WTC11 (cell line): ENCODE results near the gene TNS4. TPM values are rescaled to one million over a fixed set of nuclear protein-coding genes. Genes with fewer than 3 reads are reported as not detected.

Source experiments
- ATAC-seq: fragments of 200-7000 bp; cut with Tn5 transposase; 2 replicates; pipeline ENCODE4 v1.10.0; 2021; ENCODE audit warnings: mild to moderate bottlenecking, moderate library complexity
- CTCF ChIA-PET: fragments of 300-600 bp; sonication (Branson Sonifier 250); formaldehyde crosslinking; loops from one replicate; lab custom pipeline; 2021; ENCODE audit warnings: antibody characterized with exemption; lab: Charles Lee
- POLR2A ChIA-PET: fragments of 350-600 bp; sonication (Branson Sonifier 250); formaldehyde crosslinking; loops from one replicate; lab custom pipeline; 2021; ENCODE audit warnings: antibody characterized with exemption; lab: Charles Lee
- DNase-seq: peaks from one replicate; pipeline ENCODE4 v3.0.0; 2021; ENCODE audit warnings: low spot score
- H3K27ac Mint-ChIP-seq: 2 replicates; pipeline ENCODE4 v1.8.0; 2021; ENCODE audit warnings: mixed read lengths
- H3K27me3 Mint-ChIP-seq: 2 replicates; pipeline ENCODE4 v1.8.0; 2021; ENCODE audit warnings: low read depth, mild to moderate bottlenecking, moderate library complexity, mixed read lengths
- H3K36me3 Mint-ChIP-seq: 2 replicates; pipeline ENCODE4 v1.8.0; 2021; ENCODE audit warnings: mixed read lengths
- H3K4me1 Mint-ChIP-seq: 2 replicates; pipeline ENCODE4 v1.8.0; 2022; ENCODE audit warnings: mixed read lengths
- H3K4me3 Mint-ChIP-seq: 2 replicates; pipeline ENCODE4 v1.8.0; 2021; ENCODE audit warnings: mild to moderate bottlenecking, moderate library complexity, mixed read lengths
- H3K9me3 Mint-ChIP-seq: 2 replicates; pipeline ENCODE4 v1.8.0; 2021; ENCODE audit warnings: mixed read lengths
- ETV6 ChIP-seq: sonication (generic); formaldehyde crosslinking; IDR thresholded peaks from 2 replicates; pipeline ENCODE4 v1.8.1; 2022; ENCODE audit warnings: mild to moderate bottlenecking, missing genetic modification reagents
- FOXK1 ChIP-seq: sonication (generic); formaldehyde crosslinking; IDR thresholded peaks from 2 replicates; pipeline ENCODE4 v1.8.0; 2022; ENCODE audit warnings: mild to moderate bottlenecking, moderate library complexity, missing genetic modification reagents
- FOXP1 ChIP-seq: sonication (generic); formaldehyde crosslinking; IDR thresholded peaks from 2 replicates; pipeline ENCODE4 v1.8.0; 2022; ENCODE audit warnings: missing genetic modification reagents, mild to moderate bottlenecking, moderate library complexity, borderline replicate concordance
- GABPB1 ChIP-seq: sonication (generic); formaldehyde crosslinking; IDR thresholded peaks from 2 replicates; pipeline ENCODE4 v1.8.1; 2023; ENCODE audit warnings: mild to moderate bottlenecking, missing genetic modification reagents
- GRHL2 ChIP-seq: fragments of 250-450 bp; sonication (Bioruptor Pico); IDR thresholded peaks from 2 replicates; pipeline ENCODE4 v1.8.0; 2022; ENCODE audit warnings: mild to moderate bottlenecking, moderate library complexity; ENCODE audit not compliant: insufficient replicate concordance, severe bottlenecking
- HMGA2 ChIP-seq: fragments of 250-450 bp; sonication (Bioruptor Pico); IDR thresholded peaks from 2 replicates; pipeline ENCODE4 v1.4.0; 2021; ENCODE audit warnings: mild to moderate bottlenecking, moderate library complexity
- IRF2 ChIP-seq: sonication (generic); formaldehyde crosslinking; IDR thresholded peaks from 2 replicates; pipeline ENCODE4 v1.8.0; 2022; ENCODE audit warnings: low read depth, missing genetic modification reagents, borderline replicate concordance
- MXD4 ChIP-seq: fragments of 250-450 bp; sonication (Bioruptor Pico); IDR thresholded peaks from 2 replicates; pipeline ENCODE4 v1.8.0; 2021; ENCODE audit warnings: mild to moderate bottlenecking, moderate library complexity, borderline replicate concordance
- MYBL2 ChIP-seq: sonication (generic); formaldehyde crosslinking; IDR thresholded peaks from 2 replicates; pipeline ENCODE4 v1.8.1; 2023; ENCODE audit warnings: mild to moderate bottlenecking, moderate library complexity, missing genetic modification reagents
- NR1H2 ChIP-seq: sonication (generic); formaldehyde crosslinking; IDR thresholded peaks from 2 replicates; pipeline ENCODE4 v1.9.0; 2021; ENCODE audit warnings: mild to moderate bottlenecking, moderate library complexity, missing genetic modification reagents
- NR2C2 ChIP-seq: sonication (generic); formaldehyde crosslinking; IDR thresholded peaks from 2 replicates; pipeline ENCODE4 v1.8.0; 2022; ENCODE audit warnings: mild to moderate bottlenecking, missing genetic modification reagents
- SMAD4 ChIP-seq: sonication (generic); formaldehyde crosslinking; IDR thresholded peaks from 2 replicates; pipeline ENCODE4 v1.8.0; 2022; ENCODE audit warnings: mild to moderate bottlenecking, missing genetic modification reagents
- SP1 ChIP-seq: sonication (generic); formaldehyde crosslinking; conservative IDR thresholded peaks from 2 replicates; pipeline ENCODE4 v1.8.1; 2022; ENCODE audit warnings: missing genetic modification reagents
- ZNF317 ChIP-seq: sonication (generic); formaldehyde crosslinking; IDR thresholded peaks from 2 replicates; pipeline ENCODE4 v1.8.1; 2023; ENCODE audit warnings: low read depth, mild to moderate bottlenecking, moderate library complexity, missing genetic modification reagents, borderline replicate concordance
- total RNA-seq: library from RNA; stranded (reverse); gene quantifications from 3 replicates; pipeline ENCODE4 v1.2.3, GENCODE V29; 2021
- TF ChIP-seq, protein P1 (sequence below): sonication (generic); formaldehyde crosslinking; IDR thresholded peaks from 2 replicates; pipeline ENCODE4 v1.8.0; 2023; ENCODE audit warnings: mild to moderate bottlenecking, missing genetic modification reagents
- TF ChIP-seq, protein P2 (sequence below): sonication (generic); formaldehyde crosslinking; conservative IDR thresholded peaks from 2 replicates; pipeline ENCODE4 v1.8.1; 2023; ENCODE audit warnings: mild to moderate bottlenecking, low read depth, missing genetic modification reagents, moderate library complexity
- TF ChIP-seq, protein P3 (sequence below): sonication (generic); formaldehyde crosslinking; IDR thresholded peaks from 2 replicates; pipeline ENCODE4 v1.8.1; 2022; ENCODE audit warnings: low read depth, mild to moderate bottlenecking, moderate library complexity, missing genetic modification reagents, borderline replicate concordance
- TF ChIP-seq, protein P4 (sequence below): sonication (generic); formaldehyde crosslinking; IDR thresholded peaks from 2 replicates; pipeline ENCODE4 v1.8.0; 2022; ENCODE audit warnings: mild to moderate bottlenecking, missing genetic modification reagents
- TF ChIP-seq, protein P5 (sequence below): fragments of 250-450 bp; sonication (Bioruptor Pico); IDR thresholded peaks from 2 replicates; pipeline ENCODE4 v1.9.0; 2021; ENCODE audit warnings: mild to moderate bottlenecking
- TF ChIP-seq, protein P6 (sequence below): fragments of 250-450 bp; sonication (Bioruptor Pico); IDR thresholded peaks from 2 replicates; pipeline ENCODE4 v1.9.0; 2021; ENCODE audit warnings: mild to moderate bottlenecking
- TF ChIP-seq, protein P7 (sequence below): fragments of 250-450 bp; sonication (Bioruptor Pico); IDR thresholded peaks from 2 replicates; pipeline ENCODE4 v1.9.0; 2021; ENCODE audit warnings: moderate library complexity, mild to moderate bottlenecking, inconsistent platforms, borderline replicate concordance
- TF ChIP-seq, protein P8 (sequence below): sonication (generic); formaldehyde crosslinking; IDR thresholded peaks from 2 replicates; pipeline ENCODE4 v1.8.0; 2022; ENCODE audit warnings: mild to moderate bottlenecking, missing genetic modification reagents

Gene TNS4
- total RNA-seq, 1 experiment from 2014 or later = 0.87 TPM

DNA sequence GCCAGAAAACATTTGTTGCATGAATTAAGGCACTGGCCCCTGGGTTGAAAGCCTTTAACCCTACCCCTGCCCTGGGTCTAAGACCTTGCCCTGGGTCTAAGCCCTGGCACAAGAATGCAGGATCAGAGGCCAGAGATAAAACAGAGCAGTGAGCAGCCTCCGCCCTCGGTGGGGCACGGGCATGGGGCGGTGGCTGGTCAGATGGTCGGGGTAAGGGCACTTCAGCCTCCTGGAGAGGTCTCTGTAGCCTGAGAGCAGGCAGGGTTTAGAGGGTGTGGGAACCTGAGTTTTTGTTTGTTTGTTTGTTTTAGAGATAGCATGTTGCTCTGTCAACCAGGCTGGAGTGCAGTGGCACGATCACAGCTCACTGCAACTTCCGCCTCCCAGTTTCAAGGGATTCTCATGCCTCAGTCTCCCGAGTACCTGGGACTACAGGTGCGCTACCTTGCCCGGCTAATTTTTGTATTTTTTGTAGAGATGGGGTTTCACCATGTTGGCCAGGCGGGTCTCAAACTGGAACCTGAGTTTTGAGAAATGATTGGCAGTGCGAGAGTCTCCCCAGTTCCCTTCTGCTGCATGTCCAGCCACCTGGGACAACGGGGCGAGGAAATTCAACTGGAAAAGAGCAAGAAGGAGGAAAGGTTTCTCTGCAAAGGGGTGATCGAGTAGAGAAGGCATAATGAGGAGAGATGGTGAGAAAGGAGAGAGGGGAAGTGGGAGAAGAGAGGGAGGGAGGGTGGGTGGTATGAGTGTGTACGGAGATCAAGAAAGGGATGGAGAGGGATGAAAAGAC, 27.7 kb downstream of the TNS4 start (continued):
- TF ChIP-seq, protein P1, sequence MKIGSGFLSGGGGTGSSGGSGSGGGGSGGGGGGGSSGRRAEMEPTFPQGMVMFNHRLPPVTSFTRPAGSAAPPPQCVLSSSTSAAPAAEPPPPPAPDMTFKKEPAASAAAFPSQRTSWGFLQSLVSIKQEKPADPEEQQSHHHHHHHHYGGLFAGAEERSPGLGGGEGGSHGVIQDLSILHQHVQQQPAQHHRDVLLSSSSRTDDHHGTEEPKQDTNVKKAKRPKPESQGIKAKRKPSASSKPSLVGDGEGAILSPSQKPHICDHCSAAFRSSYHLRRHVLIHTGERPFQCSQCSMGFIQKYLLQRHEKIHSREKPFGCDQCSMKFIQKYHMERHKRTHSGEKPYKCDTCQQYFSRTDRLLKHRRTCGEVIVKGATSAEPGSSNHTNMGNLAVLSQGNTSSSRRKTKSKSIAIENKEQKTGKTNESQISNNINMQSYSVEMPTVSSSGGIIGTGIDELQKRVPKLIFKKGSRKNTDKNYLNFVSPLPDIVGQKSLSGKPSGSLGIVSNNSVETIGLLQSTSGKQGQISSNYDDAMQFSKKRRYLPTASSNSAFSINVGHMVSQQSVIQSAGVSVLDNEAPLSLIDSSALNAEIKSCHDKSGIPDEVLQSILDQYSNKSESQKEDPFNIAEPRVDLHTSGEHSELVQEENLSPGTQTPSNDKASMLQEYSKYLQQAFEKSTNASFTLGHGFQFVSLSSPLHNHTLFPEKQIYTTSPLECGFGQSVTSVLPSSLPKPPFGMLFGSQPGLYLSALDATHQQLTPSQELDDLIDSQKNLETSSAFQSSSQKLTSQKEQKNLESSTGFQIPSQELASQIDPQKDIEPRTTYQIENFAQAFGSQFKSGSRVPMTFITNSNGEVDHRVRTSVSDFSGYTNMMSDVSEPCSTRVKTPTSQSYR (CRISPR knock-in tag) = no peak
- no peak for TF ChIP-seq FOXP1
- TF ChIP-seq ZNF317 = no peak
- TF ChIP-seq MXD4 (CRISPR knock-in tag) = no peak
- TF ChIP-seq MYBL2 = no peak
- TF ChIP-seq, protein P2, sequence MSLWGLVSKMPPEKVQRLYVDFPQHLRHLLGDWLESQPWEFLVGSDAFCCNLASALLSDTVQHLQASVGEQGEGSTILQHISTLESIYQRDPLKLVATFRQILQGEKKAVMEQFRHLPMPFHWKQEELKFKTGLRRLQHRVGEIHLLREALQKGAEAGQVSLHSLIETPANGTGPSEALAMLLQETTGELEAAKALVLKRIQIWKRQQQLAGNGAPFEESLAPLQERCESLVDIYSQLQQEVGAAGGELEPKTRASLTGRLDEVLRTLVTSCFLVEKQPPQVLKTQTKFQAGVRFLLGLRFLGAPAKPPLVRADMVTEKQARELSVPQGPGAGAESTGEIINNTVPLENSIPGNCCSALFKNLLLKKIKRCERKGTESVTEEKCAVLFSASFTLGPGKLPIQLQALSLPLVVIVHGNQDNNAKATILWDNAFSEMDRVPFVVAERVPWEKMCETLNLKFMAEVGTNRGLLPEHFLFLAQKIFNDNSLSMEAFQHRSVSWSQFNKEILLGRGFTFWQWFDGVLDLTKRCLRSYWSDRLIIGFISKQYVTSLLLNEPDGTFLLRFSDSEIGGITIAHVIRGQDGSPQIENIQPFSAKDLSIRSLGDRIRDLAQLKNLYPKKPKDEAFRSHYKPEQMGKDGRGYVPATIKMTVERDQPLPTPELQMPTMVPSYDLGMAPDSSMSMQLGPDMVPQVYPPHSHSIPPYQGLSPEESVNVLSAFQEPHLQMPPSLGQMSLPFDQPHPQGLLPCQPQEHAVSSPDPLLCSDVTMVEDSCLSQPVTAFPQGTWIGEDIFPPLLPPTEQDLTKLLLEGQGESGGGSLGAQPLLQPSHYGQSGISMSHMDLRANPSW (CRISPR knock-in tag) = no peak
- TF ChIP-seq, protein P3, sequence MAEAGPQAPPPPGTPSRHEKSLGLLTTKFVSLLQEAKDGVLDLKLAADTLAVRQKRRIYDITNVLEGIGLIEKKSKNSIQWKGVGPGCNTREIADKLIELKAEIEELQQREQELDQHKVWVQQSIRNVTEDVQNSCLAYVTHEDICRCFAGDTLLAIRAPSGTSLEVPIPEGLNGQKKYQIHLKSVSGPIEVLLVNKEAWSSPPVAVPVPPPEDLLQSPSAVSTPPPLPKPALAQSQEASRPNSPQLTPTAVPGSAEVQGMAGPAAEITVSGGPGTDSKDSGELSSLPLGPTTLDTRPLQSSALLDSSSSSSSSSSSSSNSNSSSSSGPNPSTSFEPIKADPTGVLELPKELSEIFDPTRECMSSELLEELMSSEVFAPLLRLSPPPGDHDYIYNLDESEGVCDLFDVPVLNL (CRISPR knock-in tag) = no peak
- no peak for TF ChIP-seq SMAD4
- TF ChIP-seq GABPB1 = no peak
- no peak for TF ChIP-seq IRF2
- TF ChIP-seq HMGA2 (CRISPR knock-in tag) = no peak
- TF ChIP-seq, protein P4, sequence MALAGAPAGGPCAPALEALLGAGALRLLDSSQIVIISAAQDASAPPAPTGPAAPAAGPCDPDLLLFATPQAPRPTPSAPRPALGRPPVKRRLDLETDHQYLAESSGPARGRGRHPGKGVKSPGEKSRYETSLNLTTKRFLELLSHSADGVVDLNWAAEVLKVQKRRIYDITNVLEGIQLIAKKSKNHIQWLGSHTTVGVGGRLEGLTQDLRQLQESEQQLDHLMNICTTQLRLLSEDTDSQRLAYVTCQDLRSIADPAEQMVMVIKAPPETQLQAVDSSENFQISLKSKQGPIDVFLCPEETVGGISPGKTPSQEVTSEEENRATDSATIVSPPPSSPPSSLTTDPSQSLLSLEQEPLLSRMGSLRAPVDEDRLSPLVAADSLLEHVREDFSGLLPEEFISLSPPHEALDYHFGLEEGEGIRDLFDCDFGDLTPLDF (CRISPR knock-in tag) = no peak
- TF ChIP-seq NR2C2 (CRISPR knock-in tag) = no peak
- no peak for TF ChIP-seq GRHL2 (CRISPR knock-in tag)

DNA sequence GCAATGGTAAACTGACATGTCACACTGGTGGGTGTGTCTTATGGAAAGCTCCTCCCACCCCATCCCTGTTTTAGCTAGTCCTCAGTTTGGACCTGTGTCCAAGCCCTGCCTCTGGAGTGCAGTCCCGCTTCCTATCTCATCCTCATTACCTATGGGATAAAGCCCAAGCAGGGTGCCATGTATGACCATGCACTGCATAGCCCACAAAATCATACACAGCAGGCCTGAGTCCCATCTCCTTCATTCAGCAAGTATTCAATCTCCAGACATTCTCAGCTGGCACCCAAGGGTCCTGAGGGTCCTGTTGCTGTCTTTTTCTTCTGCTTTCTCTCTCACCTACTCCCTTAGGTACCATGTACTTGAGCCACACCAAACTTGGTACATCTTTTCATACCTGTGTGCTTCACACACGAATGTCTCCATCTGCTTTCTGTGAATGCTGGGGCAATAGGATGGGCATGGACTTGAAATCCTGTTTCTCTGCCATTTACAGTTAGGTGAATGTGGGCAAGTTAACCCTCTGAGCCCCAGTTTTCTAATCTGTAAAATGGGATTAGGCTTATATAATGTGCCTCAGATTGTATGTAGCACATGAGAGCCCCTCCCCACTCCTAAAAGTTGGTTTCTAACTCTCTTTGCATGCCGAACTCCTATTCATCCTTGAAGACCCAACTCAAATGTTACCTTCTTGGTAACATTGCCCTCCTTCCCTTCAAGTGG, 28.5 kb downstream of the TNS4 start:
- H3K36me3 Mint-ChIP-seq = peaks cover 20% of the 10 kb centered on the region
- ChIA-PET CTCF (interaction anchor here (0.7 to 10.1 kb wide), 5 partner anchors 26 to 1666 kb away, joined by 3 to 293 read pairs (median 3); partner anchors contain the start of gene IGFBP4), POLR2A (no interaction called here)
- no peak for ATAC-seq
- H3K27ac Mint-ChIP-seq = no peak overlapping the region
- peaks cover 6% of the 10 kb centered on the region for H3K27me3 Mint-ChIP-seq
- TF ChIP-seq, protein P5, sequence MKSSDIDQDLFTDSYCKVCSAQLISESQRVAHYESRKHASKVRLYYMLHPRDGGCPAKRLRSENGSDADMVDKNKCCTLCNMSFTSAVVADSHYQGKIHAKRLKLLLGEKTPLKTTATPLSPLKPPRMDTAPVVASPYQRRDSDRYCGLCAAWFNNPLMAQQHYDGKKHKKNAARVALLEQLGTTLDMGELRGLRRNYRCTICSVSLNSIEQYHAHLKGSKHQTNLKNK (CRISPR knock-in tag) = no peak
- TF ChIP-seq, protein P6, sequence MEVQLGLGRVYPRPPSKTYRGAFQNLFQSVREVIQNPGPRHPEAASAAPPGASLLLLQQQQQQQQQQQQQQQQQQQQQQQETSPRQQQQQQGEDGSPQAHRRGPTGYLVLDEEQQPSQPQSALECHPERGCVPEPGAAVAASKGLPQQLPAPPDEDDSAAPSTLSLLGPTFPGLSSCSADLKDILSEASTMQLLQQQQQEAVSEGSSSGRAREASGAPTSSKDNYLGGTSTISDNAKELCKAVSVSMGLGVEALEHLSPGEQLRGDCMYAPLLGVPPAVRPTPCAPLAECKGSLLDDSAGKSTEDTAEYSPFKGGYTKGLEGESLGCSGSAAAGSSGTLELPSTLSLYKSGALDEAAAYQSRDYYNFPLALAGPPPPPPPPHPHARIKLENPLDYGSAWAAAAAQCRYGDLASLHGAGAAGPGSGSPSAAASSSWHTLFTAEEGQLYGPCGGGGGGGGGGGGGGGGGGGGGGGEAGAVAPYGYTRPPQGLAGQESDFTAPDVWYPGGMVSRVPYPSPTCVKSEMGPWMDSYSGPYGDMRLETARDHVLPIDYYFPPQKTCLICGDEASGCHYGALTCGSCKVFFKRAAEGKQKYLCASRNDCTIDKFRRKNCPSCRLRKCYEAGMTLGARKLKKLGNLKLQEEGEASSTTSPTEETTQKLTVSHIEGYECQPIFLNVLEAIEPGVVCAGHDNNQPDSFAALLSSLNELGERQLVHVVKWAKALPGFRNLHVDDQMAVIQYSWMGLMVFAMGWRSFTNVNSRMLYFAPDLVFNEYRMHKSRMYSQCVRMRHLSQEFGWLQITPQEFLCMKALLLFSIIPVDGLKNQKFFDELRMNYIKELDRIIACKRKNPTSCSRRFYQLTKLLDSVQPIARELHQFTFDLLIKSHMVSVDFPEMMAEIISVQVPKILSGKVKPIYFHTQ (CRISPR knock-in tag) = no peak
- TF ChIP-seq ETV6 (CRISPR knock-in tag) (no peak), ZNF317 (no peak), NR1H2 (no peak), SP1 (CRISPR knock-in tag) (no peak), FOXK1 (no peak)
- TF ChIP-seq, protein P7, sequence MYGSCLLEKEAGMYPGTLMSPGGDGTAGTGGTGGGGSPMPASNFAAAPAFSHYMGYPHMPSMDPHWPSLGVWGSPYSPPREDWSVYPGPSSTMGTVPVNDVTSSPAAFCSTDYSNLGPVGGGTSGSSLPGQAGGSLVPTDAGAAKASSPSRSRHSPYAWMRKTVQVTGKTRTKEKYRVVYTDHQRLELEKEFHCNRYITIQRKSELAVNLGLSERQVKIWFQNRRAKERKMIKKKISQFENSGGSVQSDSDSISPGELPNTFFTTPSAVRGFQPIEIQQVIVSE (CRISPR knock-in tag) = no peak
- TF ChIP-seq, protein P8, sequence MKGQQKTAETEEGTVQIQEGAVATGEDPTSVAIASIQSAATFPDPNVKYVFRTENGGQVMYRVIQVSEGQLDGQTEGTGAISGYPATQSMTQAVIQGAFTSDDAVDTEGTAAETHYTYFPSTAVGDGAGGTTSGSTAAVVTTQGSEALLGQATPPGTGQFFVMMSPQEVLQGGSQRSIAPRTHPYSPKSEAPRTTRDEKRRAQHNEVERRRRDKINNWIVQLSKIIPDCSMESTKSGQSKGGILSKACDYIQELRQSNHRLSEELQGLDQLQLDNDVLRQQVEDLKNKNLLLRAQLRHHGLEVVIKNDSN (CRISPR knock-in tag) = no peak
- TF ChIP-seq, all 79 proteins: peak for 0
- H3K4me1 Mint-ChIP-seq = peaks cover 33% of the 10 kb centered on the region
- H3K9me3 Mint-ChIP-seq = peaks cover 15% of the 10 kb centered on the region
- no peak for DNase-seq
- no peak overlapping the region for H3K4me3 Mint-ChIP-seq
